ENCODE data around the gene SERPIND1.
"Not testable (repeated sequence)": the region's sequence is repeated elsewhere in the genome, so short reads cannot be mapped to it uniquely, and the experiment has no call there.

The SERPIND1 gene

DNA sequence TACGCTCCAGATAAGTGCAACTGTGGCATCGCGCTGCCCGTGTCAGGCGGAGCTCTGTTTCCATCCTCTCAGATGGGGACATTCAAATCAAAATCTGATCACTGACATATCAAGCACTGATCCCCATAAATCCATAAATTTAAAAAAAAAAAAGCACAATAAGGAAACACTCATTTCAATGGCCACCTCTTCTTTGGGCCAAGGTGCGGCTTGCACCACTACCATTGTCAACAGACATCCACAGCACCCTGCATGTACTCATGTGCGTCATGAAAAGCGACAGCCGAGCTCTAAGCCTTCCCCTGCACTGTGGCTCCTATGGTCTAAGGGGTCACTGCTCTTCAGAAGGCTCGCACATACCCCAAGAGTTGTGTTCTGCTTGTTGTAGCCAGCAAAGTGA lies 26.7 kb upstream of the SERPIND1 start:
- DNase-seq (ENCODE audit: low spot score), result no peak

DNA sequence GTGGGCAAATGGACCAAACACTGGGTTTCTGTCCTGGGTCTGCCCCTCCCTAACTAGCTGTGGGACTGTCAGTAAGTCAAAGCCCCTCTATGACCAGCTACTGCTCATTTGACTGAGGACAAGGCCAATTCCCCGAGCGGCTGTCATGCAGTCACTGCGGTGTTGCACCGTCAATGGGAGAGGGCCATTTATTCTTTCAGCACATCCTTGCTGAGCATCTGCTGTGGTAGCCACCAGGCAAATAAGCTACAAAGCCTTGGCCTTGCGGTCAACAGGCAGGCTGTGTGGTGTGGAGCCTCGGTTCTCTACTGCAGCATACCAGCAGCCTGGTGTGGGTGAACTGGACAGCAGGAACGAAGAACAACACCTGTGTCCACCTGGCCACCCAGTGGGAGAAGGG lies 25.8 kb upstream of the SERPIND1 start:
- no peak for DNase-seq (ENCODE audit: low spot score)

DNA sequence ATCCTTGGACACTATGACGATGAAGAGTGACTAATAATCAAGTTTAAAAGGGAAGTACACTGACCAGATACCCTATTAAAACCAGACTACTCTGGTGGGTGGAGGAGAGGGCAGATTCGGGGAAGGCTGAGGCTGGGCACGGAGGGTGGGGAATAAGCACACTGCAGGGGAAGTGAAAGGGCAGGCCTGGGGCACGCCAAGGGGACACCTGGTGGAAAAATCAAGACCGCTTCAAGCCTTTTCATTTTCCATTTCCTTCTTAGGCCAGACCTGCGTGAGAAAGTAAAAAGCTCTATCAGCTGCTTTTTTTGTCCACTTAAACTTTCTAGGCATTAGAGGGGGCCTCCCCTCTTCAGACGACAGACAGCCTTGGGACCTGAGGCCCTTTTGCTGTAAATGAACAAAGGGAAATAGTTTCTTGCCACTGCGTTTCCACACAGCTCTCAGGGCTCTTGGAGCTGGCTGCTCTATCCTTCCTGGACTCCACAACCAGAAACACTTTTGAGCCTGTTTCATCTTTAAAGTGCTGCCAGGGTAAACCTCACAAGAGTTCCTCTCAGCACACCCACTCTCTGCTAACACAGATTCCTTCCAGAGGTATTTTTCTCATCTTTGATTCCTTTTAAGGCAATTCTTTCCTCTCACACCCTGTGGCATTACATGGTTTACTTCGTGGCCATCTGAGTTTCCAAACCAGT lies 25.0 kb upstream of the SERPIND1 start:
- DNase-seq (ENCODE audit: low spot score), result no peak

DNA sequence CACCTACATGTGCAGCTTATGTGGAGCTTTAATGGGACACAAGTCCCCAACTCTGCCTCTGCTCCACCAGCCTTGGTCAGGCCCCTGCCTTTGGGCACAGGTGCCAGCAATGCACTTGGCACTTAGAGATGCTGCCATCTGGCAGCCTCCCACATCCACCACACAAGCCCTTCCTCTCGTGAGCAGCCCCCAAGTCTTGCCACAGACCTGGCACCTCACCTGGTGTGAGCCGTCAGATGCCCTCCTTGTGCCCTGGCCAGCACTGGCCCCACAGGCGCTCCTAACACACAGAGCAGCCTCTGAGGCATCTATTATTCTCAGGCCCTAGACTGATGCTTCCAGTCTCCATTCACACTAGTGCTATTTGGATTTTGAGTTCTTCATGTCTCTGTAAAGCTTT lies 24.5 kb upstream of the SERPIND1 start:
- no peak for DNase-seq (ENCODE audit: low spot score)

DNA sequence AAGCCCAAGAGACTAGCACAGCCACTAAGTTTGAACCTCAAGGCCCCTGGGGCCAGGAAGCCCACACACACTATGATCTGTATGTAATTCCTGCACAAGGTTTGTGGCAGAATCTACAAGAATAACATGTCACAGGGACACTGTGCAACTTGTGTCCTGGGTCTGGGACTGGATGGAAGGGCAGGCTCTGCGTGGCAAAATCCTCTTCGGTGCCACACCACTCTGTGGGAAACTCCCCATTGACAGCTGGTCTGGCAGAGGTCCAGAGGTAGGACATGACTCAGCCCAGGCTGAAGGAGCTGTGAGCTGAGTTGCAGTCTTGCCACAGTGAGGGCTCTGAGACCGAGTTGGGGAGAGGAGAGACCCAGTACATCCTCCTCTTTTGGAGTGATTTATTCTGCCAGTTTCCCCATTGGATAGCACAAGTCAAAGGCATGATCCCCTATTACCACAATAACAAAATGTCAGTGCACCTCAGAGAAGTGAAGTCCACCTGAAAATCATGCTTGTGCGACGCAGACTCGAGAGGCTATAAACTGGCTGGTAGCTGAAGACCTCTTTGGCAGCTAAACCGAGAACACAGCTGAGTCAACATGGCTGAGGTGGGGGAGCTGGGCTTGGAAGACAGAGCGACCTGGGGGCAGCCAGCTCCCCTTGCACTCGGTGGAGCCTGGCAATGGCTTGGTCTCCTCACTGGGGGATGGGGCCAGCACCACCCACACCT lies 23.3 kb upstream of the SERPIND1 start:
- peak; percentile 33 for DNase-seq (ENCODE audit: low spot score)

DNA sequence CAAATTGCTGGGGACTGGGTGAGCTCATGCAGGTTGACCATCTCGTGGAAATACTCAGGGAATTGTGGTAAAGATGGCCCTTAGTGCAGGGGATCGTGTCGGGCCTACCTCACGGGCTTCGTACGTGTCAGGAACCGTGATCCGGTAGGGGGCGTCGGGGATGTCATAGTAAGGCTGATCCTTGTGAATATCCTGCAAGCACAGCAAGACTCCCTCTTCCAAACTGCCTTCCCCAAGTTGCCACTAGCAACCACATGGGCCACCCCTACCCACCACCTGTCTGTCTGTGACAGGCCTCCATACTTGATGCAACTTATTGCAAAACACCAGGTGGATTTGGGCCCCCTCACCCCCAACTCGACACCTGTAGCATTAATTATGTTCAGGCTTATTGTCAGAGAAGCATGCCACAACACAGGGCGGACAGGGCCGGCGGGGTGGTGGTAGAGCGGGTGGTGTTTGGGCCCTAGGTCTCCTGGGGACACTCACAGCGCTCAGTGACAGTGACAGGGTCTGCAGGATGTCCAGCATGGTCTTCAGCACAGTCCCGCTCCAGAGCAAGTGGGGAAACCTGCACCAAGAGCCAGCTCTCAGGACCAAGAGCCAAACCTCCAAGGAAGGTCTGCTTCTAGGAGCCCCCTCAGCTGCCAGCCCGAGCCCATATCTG lies 22.6 kb upstream of the SERPIND1 start:
- no peak for DNase-seq (ENCODE audit: low spot score)

DNA sequence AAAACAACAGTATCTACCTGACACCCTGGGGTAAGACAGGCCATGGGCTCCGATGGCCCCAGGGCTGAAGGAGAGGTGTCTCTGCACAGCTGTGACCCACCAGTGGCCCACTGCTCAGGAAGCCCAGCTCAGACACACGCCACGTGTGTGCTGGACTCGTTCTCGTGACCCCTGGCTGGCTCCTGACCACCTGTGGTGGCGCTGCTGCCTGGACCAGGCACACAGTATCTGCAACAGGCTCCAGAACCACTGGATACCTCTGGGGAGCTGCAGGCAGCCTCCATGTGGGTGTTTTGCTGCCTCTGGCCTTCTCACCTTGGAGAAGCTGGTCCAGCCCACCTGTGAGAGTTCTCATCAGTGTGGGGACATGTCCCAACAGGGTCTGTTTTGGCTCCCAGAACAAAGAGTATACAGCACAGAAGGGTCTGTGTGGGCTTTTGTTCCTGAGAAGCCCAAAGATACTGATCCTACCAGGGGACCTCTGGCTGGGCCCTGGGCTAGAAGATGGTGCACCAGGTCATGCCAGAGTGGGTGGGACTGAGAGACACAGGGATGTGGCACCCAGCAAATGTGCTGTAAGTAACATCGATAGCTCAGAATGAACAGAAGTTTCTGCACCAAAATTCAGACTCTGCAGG lies 21.7 kb upstream of the SERPIND1 start:
- DNase-seq (ENCODE audit: low spot score), result no peak

DNA sequence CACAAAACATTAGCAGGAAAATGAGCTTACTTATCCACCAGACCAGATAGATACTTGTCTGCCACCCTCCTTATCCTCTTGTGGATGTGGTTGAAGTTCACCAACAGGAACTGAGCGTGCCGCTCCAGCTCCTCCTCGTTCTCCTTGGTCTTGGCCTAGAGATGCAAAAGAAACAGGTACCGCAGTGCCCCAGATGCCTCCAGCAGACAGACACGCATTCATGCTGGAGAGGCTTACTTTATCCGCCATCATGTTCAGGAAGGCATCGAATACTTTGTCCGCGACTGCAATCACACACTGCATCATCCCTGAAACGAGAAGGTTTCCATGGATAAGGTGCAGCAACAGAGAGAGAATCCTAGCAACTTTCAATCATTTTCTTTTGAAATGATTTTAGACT lies 21.0 kb upstream of the SERPIND1 start:
- DNase-seq (ENCODE audit: low spot score), result no peak

DNA sequence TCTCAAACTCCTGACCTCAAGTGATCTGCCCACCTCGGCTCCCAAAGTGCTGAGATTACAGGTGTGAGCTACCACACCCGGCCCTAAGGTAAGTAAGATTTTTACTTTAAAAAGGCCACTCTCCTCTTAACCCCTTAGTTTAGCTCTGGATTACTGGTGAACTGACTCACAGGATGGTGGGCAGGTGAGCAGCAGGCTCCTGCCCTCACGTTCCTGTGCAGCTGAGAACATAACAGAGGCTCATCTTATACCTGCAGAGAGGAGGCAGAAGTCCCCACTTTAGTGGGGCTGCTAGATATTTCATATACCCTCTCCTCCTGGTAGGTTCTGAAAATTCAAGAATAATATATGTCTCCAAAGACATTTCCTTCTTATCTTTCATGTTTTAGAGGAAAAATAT lies 17.1 kb upstream of the SERPIND1 start:
- no peak for DNase-seq (ENCODE audit: low spot score)

DNA sequence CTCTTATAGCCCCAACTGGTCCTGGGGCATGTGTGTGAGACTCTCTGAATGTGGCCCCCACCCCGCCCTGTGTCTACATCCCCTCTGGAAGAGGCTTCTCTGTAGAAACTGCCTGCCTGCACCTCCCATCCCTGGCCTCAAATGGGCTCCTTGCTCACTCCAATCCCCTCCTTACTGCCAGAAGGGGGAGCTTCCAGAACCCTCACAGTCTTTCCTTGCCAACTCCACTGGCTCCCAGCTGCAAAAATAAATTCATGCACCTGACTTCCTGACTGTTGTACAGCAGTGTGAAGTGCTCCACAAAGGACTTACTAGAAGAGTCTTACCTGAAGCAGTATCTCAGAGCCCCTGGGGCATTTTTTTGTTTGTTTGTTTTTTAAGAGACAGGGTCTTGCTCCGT lies 15.2 kb upstream of the SERPIND1 start:
- no peak for DNase-seq (ENCODE audit: low spot score)

DNA sequence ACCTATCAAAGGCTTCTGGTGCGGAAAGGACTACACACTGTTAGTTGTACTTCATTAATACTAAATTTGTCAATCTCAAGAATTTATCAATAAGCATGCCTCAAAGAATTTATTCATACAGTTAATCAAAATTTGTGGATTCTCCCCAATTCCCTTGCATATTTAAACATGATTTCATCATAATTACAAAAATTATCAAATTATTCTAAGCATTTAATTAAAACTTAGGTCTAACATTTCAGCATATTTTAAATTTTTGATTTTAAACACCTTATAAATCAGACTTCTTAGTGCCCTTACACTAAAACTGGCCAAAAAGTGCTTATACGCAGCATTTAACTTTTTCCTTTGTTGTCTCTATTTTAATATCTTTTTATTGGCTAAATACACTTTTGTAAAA lies 13.8 kb upstream of the SERPIND1 start:
- DNase-seq (ENCODE audit: low spot score), result no peak

DNA sequence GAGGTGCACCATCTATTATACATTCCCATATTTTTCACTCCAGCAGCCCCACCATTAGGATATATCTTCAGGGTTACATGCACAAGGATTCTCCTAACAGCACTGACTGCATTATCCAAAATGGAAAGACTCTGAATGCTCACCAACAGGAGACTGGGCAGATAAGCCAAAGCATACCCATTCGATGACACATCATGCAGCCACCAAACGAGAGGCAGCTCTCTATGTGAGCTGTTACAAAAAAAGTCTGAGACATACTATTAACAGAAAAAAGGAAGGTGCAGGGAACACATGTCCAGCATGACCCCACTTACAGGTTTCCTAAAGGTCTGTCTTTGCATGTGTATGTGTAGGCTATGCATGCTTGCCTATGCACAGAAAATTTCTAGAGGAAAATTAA lies 12.4 kb upstream of the SERPIND1 start:
- DNase-seq (ENCODE audit: low spot score), result no peak

DNA sequence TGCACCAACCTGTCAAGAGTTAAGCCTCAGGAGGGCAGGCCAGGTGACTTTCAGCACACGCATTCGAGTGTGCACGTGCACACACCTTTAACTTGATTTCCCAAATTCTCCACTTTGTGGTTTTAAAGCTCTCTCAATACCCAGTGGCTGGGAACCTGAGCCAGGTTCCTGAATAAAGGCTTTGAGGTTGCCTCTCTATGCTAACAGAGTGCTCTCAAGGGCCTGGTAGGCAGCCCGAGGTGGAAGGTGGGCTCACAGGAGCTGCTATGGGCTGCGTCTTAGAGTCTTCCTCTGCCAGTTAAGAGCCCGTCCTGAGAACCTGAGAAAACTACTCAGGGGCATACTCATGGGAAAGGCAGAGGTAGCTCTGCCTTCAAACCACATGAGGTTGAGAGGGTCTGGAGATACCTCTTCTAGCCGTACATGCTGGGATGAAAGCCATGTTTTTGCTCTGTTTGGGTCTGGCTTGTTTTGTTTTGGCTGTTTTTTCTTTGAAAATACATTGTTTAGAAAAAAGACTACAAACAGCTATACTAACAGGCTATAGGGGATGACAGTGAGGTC lies 11.6 kb upstream of the SERPIND1 start:
- DNase-seq (ENCODE audit: low spot score), result no peak

DNA sequence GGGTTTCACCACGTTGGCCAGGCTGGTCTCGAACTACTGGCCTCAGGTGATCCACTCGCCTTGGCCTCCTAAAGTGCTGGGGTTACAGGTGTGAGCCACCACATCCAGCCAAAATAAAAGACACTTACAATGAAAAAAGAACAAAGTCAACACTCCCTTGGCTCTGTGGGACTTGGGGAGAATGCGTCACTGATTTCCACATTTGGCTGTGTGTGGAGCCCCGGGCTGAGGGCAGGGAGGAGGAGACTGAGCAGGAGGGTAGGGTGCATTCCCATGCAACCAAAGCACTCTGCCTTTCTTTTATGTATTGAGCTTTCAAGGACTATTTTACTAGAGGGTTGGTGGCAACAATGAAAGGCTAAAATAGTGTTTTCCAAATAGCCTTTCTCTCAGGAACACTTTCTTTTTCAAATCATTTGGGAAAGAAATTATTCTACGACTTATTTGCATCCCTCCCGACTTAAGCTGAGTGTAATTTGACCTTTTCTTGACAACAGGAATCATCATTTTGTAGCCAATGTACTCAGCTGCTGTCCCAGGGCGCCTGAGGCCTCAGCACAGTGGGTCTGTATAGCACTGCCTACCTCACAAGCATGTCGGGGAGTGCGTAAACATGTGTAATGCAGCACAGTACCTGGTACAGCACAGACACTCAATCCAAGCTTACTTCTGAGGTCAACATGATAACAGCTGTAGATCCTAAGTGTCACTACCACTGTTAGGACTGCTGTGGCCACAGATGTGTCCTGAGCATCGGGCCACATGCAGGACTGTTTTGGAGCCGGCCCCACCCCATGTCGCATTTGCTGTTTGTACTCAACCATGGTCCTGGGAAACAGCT lies 10.1 kb upstream of the SERPIND1 start:
- DNase-seq (ENCODE audit: low spot score), result no peak

DNA sequence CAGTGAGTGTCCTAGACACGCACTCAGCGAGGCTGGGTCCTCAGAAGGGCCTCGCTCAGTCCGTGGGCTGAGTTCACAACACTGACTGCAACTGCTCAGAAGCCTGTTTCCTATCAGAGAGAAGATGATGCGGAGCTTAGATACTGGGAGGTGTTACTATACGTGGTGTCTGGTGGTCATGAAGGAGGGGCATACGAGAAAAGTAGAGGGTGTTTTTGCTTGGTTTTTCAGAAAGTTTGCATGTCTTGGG lies 9.5 kb upstream of the SERPIND1 start:
- no peak for DNase-seq (ENCODE audit: low spot score)

DNA sequence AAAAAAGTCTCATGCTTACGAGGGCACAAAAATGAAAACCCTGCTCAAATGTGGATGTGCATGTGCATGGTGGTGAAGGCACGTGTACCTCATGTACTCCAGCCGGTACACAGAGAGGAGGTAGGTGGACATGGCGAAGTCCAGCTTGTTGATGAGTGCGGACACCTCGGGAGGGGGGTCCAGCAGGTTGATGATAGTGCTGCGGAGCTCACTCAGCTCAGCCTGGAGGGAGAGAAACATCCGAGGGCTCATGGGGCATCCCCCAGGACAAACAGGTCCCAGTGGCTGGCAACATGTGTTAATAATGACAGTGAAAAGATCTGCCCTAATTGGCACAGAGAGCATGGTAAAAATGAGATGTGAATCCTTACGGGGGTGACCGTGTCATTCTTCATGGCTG lies 9.2 kb upstream of the SERPIND1 start:
- DNase-seq (ENCODE audit: low spot score), result no peak

DNA sequence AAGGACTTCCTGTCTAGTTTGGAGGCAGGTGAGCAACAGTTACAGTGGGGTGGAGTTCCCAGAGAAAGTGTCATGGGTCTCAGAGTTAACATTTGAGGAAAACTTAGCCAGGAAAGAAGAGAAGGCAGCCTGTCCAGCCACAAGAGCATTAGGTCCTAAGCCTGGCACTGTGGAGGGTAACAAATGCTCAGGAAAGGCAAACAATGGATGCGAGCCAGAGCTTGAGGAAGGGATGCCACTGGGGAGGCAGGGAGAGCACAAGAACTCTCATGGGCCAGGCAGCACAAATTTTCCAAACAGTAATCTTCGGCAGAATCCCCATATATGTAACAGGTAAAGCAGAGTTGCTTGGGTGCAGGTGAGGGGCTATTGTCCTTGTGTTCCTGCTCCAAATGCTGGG lies 8.0 kb upstream of the SERPIND1 start:
- DNase-seq (ENCODE audit: low spot score), result no peak

DNA sequence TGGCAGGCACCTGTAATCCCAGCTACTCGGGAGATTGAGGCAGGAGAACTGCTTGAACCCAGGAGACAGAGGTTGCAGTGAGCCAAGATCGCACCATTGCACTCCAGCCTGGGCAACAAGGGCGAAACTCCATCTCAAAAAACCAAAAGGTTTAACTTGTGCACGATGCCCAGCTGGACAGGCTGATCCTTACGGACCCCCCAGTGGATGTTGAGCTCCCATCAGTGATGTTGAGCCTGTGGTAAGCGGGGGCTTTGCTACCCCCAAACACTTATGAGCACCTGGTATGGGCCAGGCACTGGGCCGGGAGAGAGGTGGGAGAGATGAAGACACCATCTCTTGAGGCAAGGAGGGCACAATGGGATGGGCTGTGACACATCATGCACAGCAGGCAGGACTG lies 7.4 kb upstream of the SERPIND1 start:
- DNase-seq (ENCODE audit: low spot score), result no peak

DNA sequence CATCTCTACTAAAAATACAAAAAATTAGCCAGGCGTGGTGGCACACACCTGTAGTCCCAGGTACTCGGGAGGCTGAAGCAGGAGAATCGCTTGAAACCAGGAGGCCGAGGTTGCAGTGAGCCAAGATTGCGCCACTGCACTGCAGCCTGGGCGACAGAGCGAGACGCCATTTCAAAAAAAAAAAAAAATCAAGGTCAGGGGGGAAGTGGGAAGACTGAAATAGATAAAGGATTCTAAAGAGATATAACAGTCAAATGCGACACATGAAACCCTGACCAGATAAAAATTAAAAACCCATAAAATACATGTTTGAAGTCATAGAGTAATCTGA lies 4.5 kb upstream of the SERPIND1 start:
- not testable (repeated sequence) for DNase-seq (ENCODE audit: low spot score)

DNA sequence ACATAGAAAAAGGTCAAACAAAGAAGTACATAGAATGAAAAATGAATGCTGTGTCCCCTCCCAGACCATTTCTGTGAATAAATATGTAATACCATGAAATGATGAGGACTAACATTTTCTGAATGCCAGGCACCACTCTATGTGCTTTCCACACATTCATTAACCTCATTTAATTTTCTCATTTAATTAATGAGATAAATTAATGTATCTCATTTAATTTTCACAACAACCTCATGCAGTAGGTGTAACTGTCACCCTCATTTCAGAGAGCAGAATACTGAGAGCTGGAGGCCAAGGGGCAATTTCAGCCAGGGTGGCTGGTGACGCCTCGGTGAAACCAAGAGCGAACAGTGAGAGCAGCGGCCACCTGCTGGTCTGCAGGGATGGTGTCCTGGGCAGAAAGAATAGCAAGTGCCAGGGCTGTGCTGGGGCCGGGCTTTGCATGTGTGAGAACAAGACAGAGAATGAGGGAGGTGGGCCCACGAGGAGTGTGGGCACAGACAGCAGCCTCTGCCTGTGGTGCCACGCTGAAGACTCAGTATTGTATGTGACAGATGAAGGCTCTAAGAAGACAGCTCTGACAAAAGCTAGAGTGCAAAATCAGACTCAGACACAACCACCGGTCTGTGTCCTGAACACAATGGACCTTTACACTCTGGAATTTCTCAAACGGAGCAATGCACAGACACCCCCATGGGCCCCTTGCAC lies 1.8 kb upstream of the SERPIND1 start:
- no peak for DNase-seq (ENCODE audit: low spot score)

DNA sequence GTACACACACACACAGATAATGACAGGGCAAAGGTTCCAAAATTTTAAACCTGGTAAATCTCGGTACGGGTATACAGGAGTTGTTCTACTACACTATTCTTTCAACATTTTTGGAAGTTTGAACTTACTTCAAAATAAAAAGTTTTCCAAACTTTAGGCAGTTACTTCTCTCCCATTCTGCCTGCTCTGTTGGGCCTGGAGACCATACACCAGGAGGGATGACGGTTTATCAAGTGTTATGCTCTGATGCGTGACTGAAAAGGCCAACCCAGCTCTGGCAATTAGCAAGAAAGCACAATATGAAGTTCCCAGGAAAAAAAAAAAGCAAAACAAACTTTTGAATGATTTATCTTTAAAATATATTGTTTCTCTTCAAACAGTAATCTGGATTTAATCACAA lies 969 bp downstream of the SERPIND1 start:
- DNase-seq (ENCODE audit: low spot score), result no peak

All from kidney capillary endothelial cell (primary cell).